Mucosa of descending colon (tissue), 3 donors: ENCODE data around the gene DVL1. TPM values are rescaled to one million over a fixed set of nuclear protein-coding genes. Genes with fewer than 3 reads are reported as not detected.

ENCODE experiments used
- ATAC-seq: fragments of 200-7000 bp; cut with Tn5 transposase; one replicate; pipeline ENCODE4 v1.9.1; 2020; ENCODE audit warnings: mild to moderate bottlenecking, moderate library complexity
- DNase-seq, 3 donors: peaks; one replicate each; pipeline ENCODE4 v3.0.0-alpha.2; 2020
- H3K36me3 ChIP-seq: fragments of 200-600 bp; one replicate; pipeline ENCODE4 v1.8.0; 2021; ENCODE audit warnings: low read depth, mild to moderate bottlenecking
- H3K4me1 ChIP-seq: fragments of 200-600 bp; one replicate; pipeline ENCODE4 v1.8.0; 2021; ENCODE audit warnings: low read depth, mild to moderate bottlenecking
- H3K4me3 ChIP-seq: fragments of 200-600 bp; one replicate; pipeline ENCODE4 v1.8.0; 2021; ENCODE audit warnings: mild to moderate bottlenecking
- H3K9me3 ChIP-seq: fragments of 200-600 bp; one replicate; pipeline ENCODE4 v1.8.0; 2021; ENCODE audit warnings: mild to moderate bottlenecking
- CTCF ChIP-seq: fragments of 200-600 bp; IDR thresholded peaks from one replicate; pipeline ENCODE4 v1.8.0; 2022; ENCODE audit warnings: antibody characterized with exemption, mild to moderate bottlenecking
- intact Hi-C, 2 donors: fragments of 100-400 bp; cut with DNase I in 1 of 2; cut with micrococcal nuclease in 1 of 2; formaldehyde crosslinking; loops; one replicate each; pipeline versions ENCODE4 v1.11.0 to v1.11.1; 2022; cut with DNase I, micrococcal nuclease
- microRNA-seq: library from miRNA; unstranded; fragments of <30 nt; microRNA quantifications from one replicate; pipeline ENCODE4, GENCODE V29; 2019
- total RNA-seq, 3 donors: library from RNA; stranded (reverse); fragmentation: NEBNext Ultra II Directional in 2 of 3; extraction: Animal tissue kit (Norgen Biotek cat#: 25700) in 2 of 3; gene quantifications; one replicate each; pipeline versions ENCODE4 v1.2.1 to v1.2.4, GENCODE V29; 2021 to 2023
- donor health status: DM: no; HTN: no; CAD: no; lungs with moderate emphysema.
- donor health status: DM: no; HTN: no; CAD: no.
- donor health status: DM: no; HTN: yes; CAD: no.

The DVL1 gene
- total RNA-seq, 3 donors from 2014 or later: 51.7 to 95.3 (median 73.1) TPM

GRCh38 chr1:1287288-1288110 is 61.7 kb downstream of the DVL1 start:
- intact Hi-C loops: no loop called here
- no peak for ATAC-seq

GRCh38 chr1:1286313-1287261 is 62.6 kb downstream of the DVL1 start:
- no peak for ATAC-seq
- Histone ChIP-seq H3K4me1 (peaks cover 20% of the 10 kb centered on the region), H3K4me3 (no peak overlapping the region), H3K36me3 (no peaks in the 10 kb centered on the region), H3K9me3 (no peaks in the 10 kb centered on the region)
- DNase-seq: peak in 1 of 3 donors; percentile 47
- no peak for TF ChIP-seq CTCF
- intact Hi-C loops: no loop called here

More at GRCh38 chr1:1287288-1288110, 61.7 kb downstream of the DVL1 start:
- Histone ChIP-seq H3K9me3 (no peaks in the 10 kb centered on the region), H3K4me1 (peaks cover 18% of the 10 kb centered on the region), H3K36me3 (no peaks in the 10 kb centered on the region), H3K4me3 (no peak overlapping the region)
- TF ChIP-seq CTCF: no peak
- DNase-seq: peak in 1 of 3 donors; percentile 44

- Histone ChIP-seq H3K4me3 (no peak overlapping the region), H3K9me3 (no peaks in the 10 kb centered on the region), H3K4me1 (peaks cover 18% of the 10 kb centered on the region), H3K36me3 (no peaks in the 10 kb centered on the region)
- ATAC-seq: peak; percentile 36
- peak in 2 of 3 donors; percentile 45 to 62 for DNase-seq
- intact Hi-C loops: no loop called here
- no peak for TF ChIP-seq CTCF
Measured at GRCh38 chr1:1285611-1286311, 63.5 kb downstream of the DVL1 start.

Small RNA genes within 50 kb of the gene (microRNA-seq; reads per million reads assigned to microRNA genes)
- gene MIR6726 (1.2 reads per million), gene MIR6727 (not detected), gene MIR6808 (not detected)

Other genes with a start within 250 kb of the DVL1 start
- gene C1orf159, start 233.3 kb downstream of the DVL1 start, total RNA-seq: 10 to 100 TPM; 18.4 to 25.3 (median 24.0) TPM
- gene TTLL10, start 175.5 kb downstream of the DVL1 start, total RNA-seq: 1 to 10 TPM in 2 of 3 donors, under 1 TPM in 1; 0.32 to 4.4 (median 1.8) TPM
- 1 to 10 TPM; 1.6 to 2.2 (median 2.2) TPM for gene TNFRSF18, start 142.8 kb downstream of the DVL1 start, total RNA-seq
- 1 to 10 TPM in 1 of 3 donors, under 1 TPM in 2; 0.69 to 1.2 (median 0.80) TPM for gene TNFRSF4, start 135.3 kb downstream of the DVL1 start, total RNA-seq
- 100 to 1,000 TPM; 169 to 257 (median 226) TPM for gene SDF4, start 117.4 kb downstream of the DVL1 start, total RNA-seq
- 10 to 100 TPM in 1 of 3 donors, 1 to 10 TPM in 2; 7.3 to 12.5 (median 9.0) TPM for gene B3GALT6, start 117.2 kb downstream of the DVL1 start, total RNA-seq
- gene C1QTNF12, start 102.7 kb downstream of the DVL1 start, total RNA-seq: 10 to 100 TPM; 21.5 to 54.0 (median 36.5) TPM
- 10 to 100 TPM; 49.8 to 65.8 (median 61.1) TPM for gene UBE2J2, start 75.6 kb downstream of the DVL1 start, total RNA-seq
- 1 to 10 TPM; 3.5 to 5.4 (median 4.5) TPM for gene SCNN1D, start 69.0 kb downstream of the DVL1 start, total RNA-seq
- gene ACAP3, start 41.5 kb downstream of the DVL1 start, total RNA-seq: 10 to 100 TPM; 42.1 to 76.9 (median 44.8) TPM
- 10 to 100 TPM; 12.4 to 15.9 (median 15.4) TPM for gene PUSL1, start 40.8 kb downstream of the DVL1 start, total RNA-seq
- gene INTS11, start 24.8 kb downstream of the DVL1 start, total RNA-seq: 100 to 1,000 TPM in 1 of 3 donors, 10 to 100 TPM in 2; 89.9 to 127 (median 95.5) TPM
- 10 to 100 TPM; 41.2 to 77.9 (median 55.5) TPM for gene CPTP, start 24.6 kb downstream of the DVL1 start, total RNA-seq
- 1 to 10 TPM in 1 of 3 donors, under 1 TPM in 2; 0.57 to 1.1 (median 0.96) TPM for gene TAS1R3, start 18.1 kb downstream of the DVL1 start, total RNA-seq
- 10 to 100 TPM in 2 of 3 donors, 1 to 10 TPM in 1; 6.8 to 62.1 (median 20.8) TPM for gene MXRA8, start 9.1 kb upstream of the DVL1 start, total RNA-seq
- 100 to 1,000 TPM; 150 to 180 (median 177) TPM for gene AURKAIP1, start 25.8 kb upstream of the DVL1 start, total RNA-seq
- gene CCNL2, start 49.9 kb upstream of the DVL1 start, total RNA-seq: 100 to 1,000 TPM; 123 to 172 (median 151) TPM
- 100 to 1,000 TPM in 2 of 3 donors, 10 to 100 TPM in 1; 75.7 to 106 (median 105) TPM for gene MRPL20, start 57.9 kb upstream of the DVL1 start, total RNA-seq
- gene ANKRD65, start 71.9 kb upstream of the DVL1 start, total RNA-seq: 10 to 100 TPM in 1 of 3 donors, 1 to 10 TPM in 1, under 1 TPM in 1; 0.81 to 11.3 (median 1.9) TPM
- gene VWA1, start 86.3 kb upstream of the DVL1 start, total RNA-seq: 10 to 100 TPM; 38.5 to 89.4 (median 74.3) TPM
- 1 to 10 TPM in 1 of 3 donors, under 1 TPM in 2; 0.35 to 1.4 (median 0.55) TPM for gene ATAD3C, start 100.3 kb upstream of the DVL1 start, total RNA-seq
- 10 to 100 TPM; 22.8 to 30.9 (median 25.4) TPM for gene ATAD3B, start 122.3 kb upstream of the DVL1 start, total RNA-seq
- gene ATAD3A, start 162.7 kb upstream of the DVL1 start, total RNA-seq: 10 to 100 TPM; 18.8 to 35.1 (median 20.8) TPM
- 10 to 100 TPM in 1 of 3 donors, 1 to 10 TPM in 1, not detected in 1; 1.5 to 12.2 TPM for gene TMEM240, start 191.2 kb upstream of the DVL1 start, total RNA-seq
- 100 to 1,000 TPM; 117 to 123 (median 120) TPM for gene SSU72, start 225.4 kb upstream of the DVL1 start, total RNA-seq